ENCODE data around the gene GFM1. TPM values are rescaled to one million over a fixed set of nuclear protein-coding genes. Genes with fewer than 3 reads are reported as not detected.

The GFM1 gene
- total and polyA plus RNA-seq, 2 experiments from 2014 or later, result 24.5 to 59.9 TPM

GRCh38 chr3:158703566-158703965, 59.2 kb downstream of the GFM1 start:
- Histone ChIP-seq H3K9me2 (ENCODE audit: insufficient read depth) (no peaks in the 10 kb centered on the region), H3K4me3 (no peak overlapping the region), H3F3A (replicated peaks; ENCODE audit: low read depth) (no peaks in the 10 kb centered on the region), H3K36me3 (ENCODE audit: insufficient read depth) (no peaks in the 10 kb centered on the region), H3K79me2 (replicated peaks; ENCODE audit: insufficient read depth) (no peaks in the 10 kb centered on the region), H3K4me2 (no peak overlapping the region), H2AFZ (no peak overlapping the region), H3K4me1 (ENCODE audit: insufficient read depth) (no peaks in the 10 kb centered on the region), H3K27me3 (ENCODE audit: insufficient read depth) (no peaks in the 10 kb centered on the region), H3K27ac (ENCODE audit: low read depth) (no peak overlapping the region), H4K20me1 (replicated peaks; ENCODE audit: insufficient read depth) (no peaks in the 10 kb centered on the region; the same call in 1 of the 2 replicates)
- no peaks in the 10 kb centered on the region for H3K27me3 Mint-ChIP-seq (ENCODE audit: insufficient read depth, low read depth, poor library complexity)
- no peaks in the 10 kb centered on the region for H3K4me1 Mint-ChIP-seq
- H3K36me3 Mint-ChIP-seq (ENCODE audit: low read depth), result no peaks in the 10 kb centered on the region; the same call in 2 of the 3 replicates
- H3K4me3 Mint-ChIP-seq, result no peak overlapping the region
- ATAC-seq (no peak), DNase-seq (ENCODE audit: low spot score) (no peak)
- no peaks in the 10 kb centered on the region for H3K9me3 Mint-ChIP-seq
- H3K27ac Mint-ChIP-seq, result no peak overlapping the region; the same call in 1 of the 2 replicates
- TF ChIP-seq ZNF114 (CRISPR knock-in tag; IDR thresholded peaks at IDR 0.05) (no peak), ZNF462 (CRISPR knock-in tag; IDR thresholded peaks at IDR 0.05) (no peak), ZNF331 (CRISPR knock-in tag; IDR thresholded peaks at IDR 0.05; ENCODE audit: low read depth) (no peak), EZH2phosphoT487 (IDR thresholded peaks at IDR 0.05; ENCODE audit: unreplicated experiment) (no peak), CTCF (conservative IDR thresholded peaks at IDR 0.05; ENCODE audit: low read depth in 2 of 2) (no peak), CREB1 (CRISPR knock-in tag; IDR thresholded peaks at IDR 0.05; ENCODE audit: low read depth) (no peak), REST (IDR thresholded peaks at IDR 0.05; ENCODE audit: unreplicated experiment) (no peak), JUNB (IDR thresholded peaks at IDR 0.05; ENCODE audit: unreplicated experiment) (no peak), ETS1 (IDR thresholded peaks at IDR 0.05) (no peak), NANOG (IDR thresholded peaks at IDR 0.05; ENCODE audit: borderline replicate concordance) (no peak), STAT1 (IDR thresholded peaks at IDR 0.05; ENCODE audit: unreplicated experiment) (no peak), POLR2AphosphoS5 (IDR thresholded peaks at IDR 0.05; ENCODE audit: low read depth) (no peak), EZH2 (IDR thresholded peaks at IDR 0.05; ENCODE audit: low read depth, unreplicated experiment) (no peak)
